HepG2 (cell line): ENCODE data around the gene GAREM1. TPM values are rescaled to one million over a fixed set of nuclear protein-coding genes. Genes with fewer than 3 reads are reported as not detected.

Experiments
- ATAC-seq: fragments of 200-7000 bp; cut with Tn5 transposase; 3 replicates; pipeline ENCODE4 v1.9.1; 2020; ENCODE audit warnings: mild to moderate bottlenecking, moderate library complexity
- BruUV-seq: library from RNA; stranded (reverse); fragments of 400-500 nt; replicated peaks from 2 replicates; lab custom pipeline; 2021; lab: Mats Ljungman, UMichigan
- CTCF ChIA-PET: fragments of 300-600 bp; formaldehyde crosslinking; extraction: SDS; loops from one replicate; lab custom pipeline; 2021; ENCODE audit warnings: low total read pairs, inconsistent platforms, low intra/inter-chr PET ratio; lab: Yijun Ruan, JAX
- POLR2A ChIA-PET: fragments of 350-600 bp; sonication (Branson Sonifier 250); formaldehyde crosslinking; loops from one replicate; lab custom pipeline; 2020; ENCODE audit warnings: antibody characterized with exemption, inconsistent platforms; lab: Yijun Ruan, JAX
- DNase-seq: peaks from one replicate; pipeline ENCODE4 v3.0.0-alpha.2; 2015; ENCODE audit warnings: low spot score
- FAIRE-seq: peaks from 3 replicates; lab custom pipeline; 2011; peaks lifted over from hg19 to GRCh38; lab: Jason Lieb, UNC
- H2AFZ ChIP-seq: one replicate; pipeline ENCODE4 v1.6.1; 2011; ENCODE audit warnings: low read length, inconsistent platforms
- H3K27ac ChIP-seq: fragments of 300-600 bp; 3 replicates; pipeline ENCODE4 v1.8.0; 2011; ENCODE audit warnings: mixed run types, mild to moderate bottlenecking, mixed read lengths, low read length, inconsistent platforms; ENCODE audit not compliant: insufficient read depth; ENCODE audit errors: extremely low read length
- H3K27me3 ChIP-seq, 2 experiments: fragments of 200-600 bp in 1 of 2; 2 replicates in 1 of 2; 3 replicates in 1 of 2; pipeline versions ENCODE4 v1.6.0 to v1.8.0; 2011; ENCODE audit warnings: low read length in 2 of 2, mild to moderate bottlenecking in 2 of 2, moderate library complexity in 2 of 2, inconsistent platforms in 1 of 2; ENCODE audit not compliant: insufficient read depth in 2 of 2, control insufficient read depth in 1 of 2
- H3K36me3 ChIP-seq, 2 experiments: fragments of 200-600 bp in 1 of 2; replicated peaks in 1 of 2; 2 replicates in 1 of 2; 3 replicates in 1 of 2; pipeline versions ENCODE4 v1.5.1 to v1.8.0; 2011; ENCODE audit warnings: low read length in 2 of 2, inconsistent platforms in 1 of 2; ENCODE audit not compliant: insufficient read depth in 2 of 2, control insufficient read depth in 1 of 2
- H3K4me1 ChIP-seq: 2 replicates; pipeline ENCODE4 v1.5.1; 2012; ENCODE audit warnings: low read length, inconsistent platforms; ENCODE audit not compliant: insufficient read depth
- H3K4me2 ChIP-seq: 2 replicates; pipeline ENCODE4 v1.6.0; 2011; ENCODE audit warnings: low read depth, low read length, inconsistent platforms
- H3K4me3 ChIP-seq, 3 experiments: fragments of 200-600 bp in 1 of 3; sonication (generic), shearing (Covaris generic) in 1 of 3; replicated peaks in 1 of 3; 2 replicates each; pipeline ENCODE4 v1.5.1; 2011 to 2016; ENCODE audit warnings: low read length in 3 of 3, inconsistent platforms in 2 of 3, low read depth in 2 of 3, mild to moderate bottlenecking in 2 of 3, control low read depth in 1 of 3, mixed read lengths in 1 of 3; ENCODE audit not compliant: insufficient read depth in 1 of 3
- H3K79me2 ChIP-seq: one replicate; pipeline ENCODE4 v1.6.1; 2011; ENCODE audit warnings: low read length, inconsistent platforms; ENCODE audit not compliant: insufficient read depth
- H3K9ac ChIP-seq: 2 replicates; pipeline ENCODE4 v1.6.0; 2011; ENCODE audit warnings: mild to moderate bottlenecking, low read depth, low read length, inconsistent platforms; ENCODE audit not compliant: insufficient read depth
- H3K9me3 ChIP-seq: 2 replicates; pipeline ENCODE4 v1.5.1; 2012; ENCODE audit warnings: mild to moderate bottlenecking, low read length
- H4K20me1 ChIP-seq: 2 replicates; pipeline ENCODE4 v1.6.0; 2011; ENCODE audit warnings: inconsistent platforms, mild to moderate bottlenecking, low read length, moderate library complexity; ENCODE audit not compliant: insufficient read depth
- ARID4A ChIP-seq: sonication (generic); formaldehyde crosslinking; IDR thresholded peaks from 2 replicates; pipeline ENCODE4 v1.5.0; 2020; ENCODE audit warnings: mild to moderate bottlenecking, missing genetic modification reagents, borderline replicate concordance
- GATAD1 ChIP-seq: IDR thresholded peaks from 2 replicates; pipeline ENCODE4 v1.6.1; 2016; ENCODE audit warnings: missing genetic modification reagents, missing compliant biosample characterization
- HNF4A ChIP-seq: sonication (generic); formaldehyde crosslinking; IDR thresholded peaks from 2 replicates; pipeline ENCODE4 v1.4.0; 2020; ENCODE audit warnings: missing genetic modification reagents
- HOXA7 ChIP-seq: sonication (generic); formaldehyde crosslinking; IDR thresholded peaks from 2 replicates; pipeline ENCODE4 v1.8.1; 2022; ENCODE audit warnings: mild to moderate bottlenecking, missing genetic modification reagents, moderate library complexity
- JARID2 ChIP-seq: sonication (generic); formaldehyde crosslinking; IDR thresholded peaks from 2 replicates; pipeline ENCODE4 v1.8.1; 2023; ENCODE audit warnings: missing genetic modification reagents, inconsistent platforms; ENCODE audit not compliant: insufficient replicate concordance
- SOX5 ChIP-seq: IDR thresholded peaks from 2 replicates; pipeline ENCODE4 v1.6.1; 2016; ENCODE audit warnings: borderline replicate concordance
- TEF ChIP-seq: sonication (generic); formaldehyde crosslinking; IDR thresholded peaks from 2 replicates; pipeline ENCODE4 v1.5.0; 2020; ENCODE audit warnings: missing genetic modification reagents
- TFE3 ChIP-seq: IDR thresholded peaks from 2 replicates; pipeline ENCODE4 v1.6.1; 2016
- ZBTB38 ChIP-seq: sonication (generic); formaldehyde crosslinking; IDR thresholded peaks from 2 replicates; pipeline ENCODE4 v1.5.1; 2020; ENCODE audit warnings: mild to moderate bottlenecking, missing genetic modification reagents
- ZC3H4 ChIP-seq: sonication (generic); formaldehyde crosslinking; IDR thresholded peaks from 2 replicates; pipeline ENCODE4 v1.4.0; 2020; ENCODE audit warnings: missing genetic modification reagents, borderline replicate concordance
- ZEB1 ChIP-seq: IDR thresholded peaks from 2 replicates; pipeline ENCODE4 v1.6.1; 2012; ENCODE audit warnings: mild to moderate bottlenecking, low read depth, inconsistent platforms; ENCODE audit not compliant: insufficient replicate concordance
- ZNF280B ChIP-seq: sonication (generic); formaldehyde crosslinking; IDR thresholded peaks from 2 replicates; pipeline ENCODE4 v1.5.0; 2020; ENCODE audit warnings: missing genetic modification reagents, mild to moderate bottlenecking, borderline replicate concordance
- ZNF75D ChIP-seq: sonication (generic); formaldehyde crosslinking; IDR thresholded peaks from 2 replicates; pipeline ENCODE4 v1.8.1; 2023; ENCODE audit warnings: missing genetic modification reagents, mild to moderate bottlenecking, borderline replicate concordance
- WGBS: methylation state at CpG from one replicate; pipeline ENCODE4 v1.1.6; 2017; ENCODE audit warnings: low lambda C conversion rate; 5-methylcytosine and 5-hydroxymethylcytosine counted together
- in situ Hi-C: cut with HindIII; loops from 2 replicates; pipeline ENCODE4 v1.10.0; 2017; ENCODE audit warnings: low pct_unique_long_range_greater_than_20kb; ENCODE audit not compliant: extremely low pct_ligation_motif_present
- intact Hi-C: fragments of 100-400 bp; cut with micrococcal nuclease; formaldehyde crosslinking; loops from one replicate; pipeline ENCODE4 v1.10.0; 2022; ENCODE audit not compliant: unreplicated experiment
- polyA plus RNA-seq, 8 experiments: library from polyadenylated mRNA; depleted of rRNA in 3 of 8; stranded (reverse) in 7 of 8; unstranded in 1 of 8; fragments of >200 nt; fragmentation: Illumina TruSeq in 4 of 8; extraction: Trizol in 4 of 8; gene quantifications; 2 replicates each; pipeline versions ENCODE4 v1.2.1 to v1.2.3, GENCODE V29; 2011 to 2016; ENCODE audit warnings: low read depth in 4 of 8, missing spikeins in 1 of 8, mixed read lengths in 1 of 8; ENCODE audit not compliant: insufficient read depth in 1 of 8
- total RNA-seq, 5 experiments: library from RNA; depleted of rRNA; stranded (reverse); fragments of >200 nt; fragmentation: Illumina TruSeq; extraction: Trizol; gene quantifications; 2 replicates each; pipeline ENCODE4 v1.2.3, GENCODE V29; 2016; ENCODE audit warnings: low read depth in 1 of 5

The GAREM1 gene
- total and polyA plus RNA-seq, 2 of the 13 experiments (the other 11 are each of a cell fraction or from before 2014, with no cell fraction given) = 2.5 to 2.9 TPM

- WGBS = 95% methylated on average over 5 of the region's 5 CpGs
- H3K27ac ChIP-seq = no peak overlapping the region
- H3K9me3 ChIP-seq = no peaks in the 10 kb centered on the region
- in situ Hi-C loops (no loop called here), intact Hi-C loops (no loop called here)
- DNase-seq (no peak), ATAC-seq (no peak), FAIRE-seq (no peak)
- H3K4me3 ChIP-seq = no peak overlapping the region
- CTCF ChIA-PET = no interaction called here
- no peaks in the 10 kb centered on the region for H3K4me1 ChIP-seq
- H2AFZ ChIP-seq = no peak overlapping the region
- no peaks in the 10 kb centered on the region for H3K27me3 ChIP-seq
- no peaks in the 10 kb centered on the region for H3K79me2 ChIP-seq
- no peak overlapping the region for H3K9ac ChIP-seq
- H3K4me2 ChIP-seq = no peak overlapping the region
- H3K36me3 ChIP-seq = no peaks in the 10 kb centered on the region
- TF ChIP-seq GATAD1 (CRISPR knock-in tag) (no peak), TEF (CRISPR knock-in tag) (no peak), ZNF75D (no peak), ARID4A (CRISPR knock-in tag) (no peak), TFE3 (CRISPR knock-in tag) (no peak), ZNF280B (CRISPR knock-in tag) (no peak), JARID2 (CRISPR knock-in tag) (no peak), ZBTB38 (CRISPR knock-in tag) (no peak), ZC3H4 (no peak), HNF4A (CRISPR knock-in tag) (no peak), HOXA7 (no peak), SOX5 (no peak), ZEB1 (no peak)
- no TSS peak for BruUV-seq
- H4K20me1 ChIP-seq = 0 out of 2 replicates have a peak, but pooled peaks cover 2% of the 10 kb centered on the region
- POLR2A ChIA-PET = no interaction called here
Measured at GRCh38 chr18:32443706-32444215, 26.9 kb downstream of the GAREM1 start.
